ENCODE data around the gene SAXO2. TPM values are rescaled to one million over a fixed set of nuclear protein-coding genes. Genes with fewer than 3 reads are reported as not detected.

SAXO2 gene
- total and polyA plus RNA-seq, 10 of the 15 experiments (the other 5 are each of a cell fraction or from before 2014, with no cell fraction given) = 0.06 to 2.3 (median 1.4) TPM

DNA sequence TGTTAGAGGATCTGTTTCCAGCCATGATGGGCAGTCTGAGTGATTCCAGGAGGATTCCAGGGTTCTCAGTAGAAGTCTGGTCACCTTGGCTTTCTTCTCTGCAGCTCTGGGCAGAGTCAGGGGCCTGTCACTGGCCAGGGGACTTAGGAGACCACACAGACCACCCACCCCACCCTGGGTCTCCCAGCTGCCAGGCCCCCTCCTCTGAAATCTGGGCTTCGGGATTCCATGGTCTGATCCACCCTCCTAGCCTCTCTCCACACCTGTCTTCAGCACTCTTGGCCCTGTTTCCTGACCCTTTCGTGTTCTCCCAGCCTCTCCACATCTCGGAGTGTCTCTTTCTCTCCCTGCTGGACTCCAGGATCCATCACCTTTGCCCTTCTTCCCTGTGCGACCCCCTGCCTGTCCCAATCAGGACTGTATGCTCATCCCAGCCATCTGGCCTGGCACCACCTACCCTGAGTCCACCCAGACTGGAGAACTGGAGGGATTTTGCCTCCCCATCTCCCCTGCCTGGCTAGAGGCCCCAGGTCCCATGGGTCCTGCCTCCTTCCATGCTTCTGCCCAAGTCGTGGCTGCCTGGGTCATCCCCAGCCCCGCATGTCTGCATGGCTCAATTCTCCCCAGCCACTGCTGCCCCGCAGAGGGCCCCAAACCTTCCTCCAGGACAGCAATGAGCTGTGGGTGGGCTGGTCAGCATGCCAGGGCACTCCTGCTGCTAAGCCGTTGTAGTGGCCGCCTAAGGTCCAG lies 52.3 kb downstream of the SAXO2 start:
- intact Hi-C loops (cut with micrococcal nuclease; ENCODE audit: unreplicated experiment) (no loop called here), in situ Hi-C loops (cut with MboI) (no loop called here)
- Histone ChIP-seq H3K79me2 (ENCODE audit: control insufficient read depth, insufficient read depth, low read length) (no peaks in the 10 kb centered on the region), H3K9ac (ENCODE audit: control insufficient read depth, insufficient read depth, low read length) (no peak overlapping the region), H3K27ac (ENCODE audit: control insufficient read depth, insufficient read depth) (no peak overlapping the region), H2AFZ (ENCODE audit: control insufficient read depth, low read depth, low read length) (no peak overlapping the region), H3K36me3 (ENCODE audit: control insufficient read depth in 2 of 2, insufficient read depth in 2 of 2, low read length in 1 of 2) (no peaks in the 10 kb centered on the region), H3K4me2 (ENCODE audit: control insufficient read depth, insufficient read depth) (no peak overlapping the region), H3K9me3 (replicated peaks; ENCODE audit: control insufficient read depth, insufficient read depth, low read length) (no peaks in the 10 kb centered on the region; the same call in 2 of the 3 replicates), H3K4me1 (ENCODE audit: control insufficient read depth, insufficient read depth, low read length) (no peaks in the 10 kb centered on the region), H4K20me1 (ENCODE audit: control insufficient read depth, insufficient read depth) (no peaks in the 10 kb centered on the region), H3K4me3 (no peak overlapping the region), H3K27me3 (replicated peaks in 1 of 2; ENCODE audit: control insufficient read depth in 2 of 2, insufficient read depth in 2 of 2, low read length in 1 of 2) (no peaks in the 10 kb centered on the region)
- no peak for ATAC-seq
- POLR2A ChIA-PET = no interaction called here
- BruUV-seq (replicated peaks) = no TSS peak
- no peak for DNase-seq (ENCODE audit: low read depth, low spot score)
- no peak for FAIRE-seq
- CTCF ChIA-PET = no interaction called here
- WGBS (ENCODE audit: insufficient coverage, insufficient replicate concordance, low lambda C conversion rate, missing lambda C conversion rate) = 27% methylated on average over 9 of the region's 9 CpGs
- RAD21 ChIA-PET (ENCODE audit: unreplicated experiment) = no interaction called here
- SMC1A ChIA-PET (ENCODE audit: uncharacterized antibody, unreplicated experiment) = no interaction called here
- TF ChIP-seq, protein P1, sequence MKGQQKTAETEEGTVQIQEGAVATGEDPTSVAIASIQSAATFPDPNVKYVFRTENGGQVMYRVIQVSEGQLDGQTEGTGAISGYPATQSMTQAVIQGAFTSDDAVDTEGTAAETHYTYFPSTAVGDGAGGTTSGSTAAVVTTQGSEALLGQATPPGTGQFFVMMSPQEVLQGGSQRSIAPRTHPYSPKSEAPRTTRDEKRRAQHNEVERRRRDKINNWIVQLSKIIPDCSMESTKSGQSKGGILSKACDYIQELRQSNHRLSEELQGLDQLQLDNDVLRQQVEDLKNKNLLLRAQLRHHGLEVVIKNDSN (IDR thresholded peaks at IDR 0.05; ENCODE audit: borderline replicate concordance, extremely low read length, insufficient read depth, low read depth, low read length) = no peak
- no peak for TF ChIP-seq GABPA (IDR thresholded peaks at IDR 0.05; ENCODE audit: low read depth)
- TF ChIP-seq, protein P2, sequence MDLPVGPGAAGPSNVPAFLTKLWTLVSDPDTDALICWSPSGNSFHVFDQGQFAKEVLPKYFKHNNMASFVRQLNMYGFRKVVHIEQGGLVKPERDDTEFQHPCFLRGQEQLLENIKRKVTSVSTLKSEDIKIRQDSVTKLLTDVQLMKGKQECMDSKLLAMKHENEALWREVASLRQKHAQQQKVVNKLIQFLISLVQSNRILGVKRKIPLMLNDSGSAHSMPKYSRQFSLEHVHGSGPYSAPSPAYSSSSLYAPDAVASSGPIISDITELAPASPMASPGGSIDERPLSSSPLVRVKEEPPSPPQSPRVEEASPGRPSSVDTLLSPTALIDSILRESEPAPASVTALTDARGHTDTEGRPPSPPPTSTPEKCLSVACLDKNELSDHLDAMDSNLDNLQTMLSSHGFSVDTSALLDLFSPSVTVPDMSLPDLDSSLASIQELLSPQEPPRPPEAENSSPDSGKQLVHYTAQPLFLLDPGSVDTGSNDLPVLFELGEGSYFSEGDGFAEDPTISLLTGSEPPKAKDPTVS (IDR thresholded peaks at IDR 0.05; ENCODE audit: low read depth, low read length) = no peak
- TF ChIP-seq RAD51 (IDR thresholded peaks at IDR 0.05) = no peak
- TF ChIP-seq, protein P3, sequence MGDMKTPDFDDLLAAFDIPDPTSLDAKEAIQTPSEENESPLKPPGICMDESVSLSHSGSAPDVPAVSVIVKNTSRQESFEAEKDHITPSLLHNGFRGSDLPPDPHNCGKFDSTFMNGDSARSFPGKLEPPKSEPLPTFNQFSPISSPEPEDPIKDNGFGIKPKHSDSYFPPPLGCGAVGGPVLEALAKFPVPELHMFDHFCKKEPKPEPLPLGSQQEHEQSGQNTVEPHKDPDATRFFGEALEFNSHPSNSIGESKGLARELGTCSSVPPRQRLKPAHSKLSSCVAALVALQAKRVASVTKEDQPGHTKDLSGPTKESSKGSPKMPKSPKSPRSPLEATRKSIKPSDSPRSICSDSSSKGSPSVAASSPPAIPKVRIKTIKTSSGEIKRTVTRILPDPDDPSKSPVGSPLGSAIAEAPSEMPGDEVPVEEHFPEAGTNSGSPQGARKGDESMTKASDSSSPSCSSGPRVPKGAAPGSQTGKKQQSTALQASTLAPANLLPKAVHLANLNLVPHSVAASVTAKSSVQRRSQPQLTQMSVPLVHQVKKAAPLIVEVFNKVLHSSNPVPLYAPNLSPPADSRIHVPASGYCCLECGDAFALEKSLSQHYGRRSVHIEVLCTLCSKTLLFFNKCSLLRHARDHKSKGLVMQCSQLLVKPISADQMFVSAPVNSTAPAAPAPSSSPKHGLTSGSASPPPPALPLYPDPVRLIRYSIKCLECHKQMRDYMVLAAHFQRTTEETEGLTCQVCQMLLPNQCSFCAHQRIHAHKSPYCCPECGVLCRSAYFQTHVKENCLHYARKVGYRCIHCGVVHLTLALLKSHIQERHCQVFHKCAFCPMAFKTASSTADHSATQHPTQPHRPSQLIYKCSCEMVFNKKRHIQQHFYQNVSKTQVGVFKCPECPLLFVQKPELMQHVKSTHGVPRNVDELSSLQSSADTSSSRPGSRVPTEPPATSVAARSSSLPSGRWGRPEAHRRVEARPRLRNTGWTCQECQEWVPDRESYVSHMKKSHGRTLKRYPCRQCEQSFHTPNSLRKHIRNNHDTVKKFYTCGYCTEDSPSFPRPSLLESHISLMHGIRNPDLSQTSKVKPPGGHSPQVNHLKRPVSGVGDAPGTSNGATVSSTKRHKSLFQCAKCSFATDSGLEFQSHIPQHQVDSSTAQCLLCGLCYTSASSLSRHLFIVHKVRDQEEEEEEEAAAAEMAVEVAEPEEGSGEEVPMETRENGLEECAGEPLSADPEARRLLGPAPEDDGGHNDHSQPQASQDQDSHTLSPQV (IDR thresholded peaks at IDR 0.05) = no peak
- TF ChIP-seq, protein P4, sequence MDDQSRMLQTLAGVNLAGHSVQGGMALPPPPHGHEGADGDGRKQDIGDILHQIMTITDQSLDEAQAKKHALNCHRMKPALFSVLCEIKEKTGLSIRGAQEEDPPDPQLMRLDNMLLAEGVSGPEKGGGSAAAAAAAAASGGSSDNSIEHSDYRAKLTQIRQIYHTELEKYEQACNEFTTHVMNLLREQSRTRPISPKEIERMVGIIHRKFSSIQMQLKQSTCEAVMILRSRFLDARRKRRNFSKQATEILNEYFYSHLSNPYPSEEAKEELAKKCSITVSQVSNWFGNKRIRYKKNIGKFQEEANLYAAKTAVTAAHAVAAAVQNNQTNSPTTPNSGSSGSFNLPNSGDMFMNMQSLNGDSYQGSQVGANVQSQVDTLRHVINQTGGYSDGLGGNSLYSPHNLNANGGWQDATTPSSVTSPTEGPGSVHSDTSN (IDR thresholded peaks at IDR 0.05; ENCODE audit: insufficient replicate concordance, low read depth, low read length) = no peak
- no peak for TF ChIP-seq STAT1 (conservative IDR thresholded peaks at IDR 0.05)
- no peak for TF ChIP-seq RB1 (IDR thresholded peaks at IDR 0.05; ENCODE audit: borderline replicate concordance)
- TF ChIP-seq, protein P5, sequence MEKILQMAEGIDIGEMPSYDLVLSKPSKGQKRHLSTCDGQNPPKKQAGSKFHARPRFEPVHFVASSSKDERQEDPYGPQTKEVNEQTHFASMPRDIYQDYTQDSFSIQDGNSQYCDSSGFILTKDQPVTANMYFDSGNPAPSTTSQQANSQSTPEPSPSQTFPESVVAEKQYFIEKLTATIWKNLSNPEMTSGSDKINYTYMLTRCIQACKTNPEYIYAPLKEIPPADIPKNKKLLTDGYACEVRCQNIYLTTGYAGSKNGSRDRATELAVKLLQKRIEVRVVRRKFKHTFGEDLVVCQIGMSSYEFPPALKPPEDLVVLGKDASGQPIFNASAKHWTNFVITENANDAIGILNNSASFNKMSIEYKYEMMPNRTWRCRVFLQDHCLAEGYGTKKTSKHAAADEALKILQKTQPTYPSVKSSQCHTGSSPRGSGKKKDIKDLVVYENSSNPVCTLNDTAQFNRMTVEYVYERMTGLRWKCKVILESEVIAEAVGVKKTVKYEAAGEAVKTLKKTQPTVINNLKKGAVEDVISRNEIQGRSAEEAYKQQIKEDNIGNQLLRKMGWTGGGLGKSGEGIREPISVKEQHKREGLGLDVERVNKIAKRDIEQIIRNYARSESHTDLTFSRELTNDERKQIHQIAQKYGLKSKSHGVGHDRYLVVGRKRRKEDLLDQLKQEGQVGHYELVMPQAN (conservative IDR thresholded peaks at IDR 0.05) = no peak
- no peak for TF ChIP-seq YY1 (IDR thresholded peaks at IDR 0.05; ENCODE audit: low read depth, low read length)
- no peak for TF ChIP-seq EP300 (IDR thresholded peaks at IDR 0.05; ENCODE audit: borderline replicate concordance in 1 of 2, control insufficient read depth in 1 of 2, low read depth in 2 of 2, low read length in 2 of 2)
- no peak for TF ChIP-seq BCL11A (IDR thresholded peaks at IDR 0.05; ENCODE audit: low read depth, low read length)
- no peak for TF ChIP-seq BMI1 (IDR thresholded peaks at IDR 0.05; ENCODE audit: borderline replicate concordance)
